Measurements from ENCODE around the gene KRTAP12-2.

- TF ChIP-seq CTCF (IDR thresholded peaks at IDR 0.05) (no peak), EP300 (IDR thresholded peaks at IDR 0.05) (no peak), POLR2A (IDR thresholded peaks at IDR 0.05) (no peak), POLR2AphosphoS5 (IDR thresholded peaks at IDR 0.05) (no peak)
These were observed 4.1 kb upstream of the KRTAP12-2 start for GRCh38 chr21:44670642-44671432.
